ENCODE measurements around the gene SCLY.

The SCLY gene

GRCh38 chr2:238077292-238077691 is 16.5 kb downstream of the SCLY start:
- peak; percentile 47 for DNase-seq

- DNase-seq: no peak
Measured at GRCh38 chr2:238079874-238080327, 19.1 kb downstream of the SCLY start.

- no peak for DNase-seq
Measured at GRCh38 chr2:238080518-238080917, 19.7 kb downstream of the SCLY start.

GRCh38 chr2:238081150-238081549 is 20.3 kb downstream of the SCLY start:
- no peak for DNase-seq

- DNase-seq: no peak
Measured at GRCh38 chr2:238081561-238081960, 20.8 kb downstream of the SCLY start.

DNA sequence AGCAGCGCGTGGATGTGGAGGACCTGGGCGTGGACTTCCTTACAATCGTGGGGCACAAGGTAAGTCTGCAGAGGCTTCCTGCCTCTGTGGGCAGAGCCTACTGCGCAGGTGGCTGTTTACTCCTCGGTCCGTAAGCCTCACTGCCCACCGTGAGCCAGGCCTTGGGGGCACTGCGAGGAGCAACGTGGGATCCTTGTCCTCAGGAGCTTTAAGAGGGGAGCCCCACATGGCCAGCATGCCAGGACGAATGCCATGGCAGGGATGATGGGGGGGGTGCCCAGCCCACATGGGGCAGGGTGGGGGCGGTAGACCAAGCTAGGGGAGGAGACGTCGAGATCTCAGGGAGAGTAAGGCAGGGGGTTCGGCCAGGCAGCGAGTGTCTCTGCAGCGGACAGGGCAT is 21.4 kb downstream of the SCLY start:
- no peak for DNase-seq

GRCh38 chr2:238082827-238083226 is 22.0 kb downstream of the SCLY start:
- DNase-seq: no peak

DNA sequence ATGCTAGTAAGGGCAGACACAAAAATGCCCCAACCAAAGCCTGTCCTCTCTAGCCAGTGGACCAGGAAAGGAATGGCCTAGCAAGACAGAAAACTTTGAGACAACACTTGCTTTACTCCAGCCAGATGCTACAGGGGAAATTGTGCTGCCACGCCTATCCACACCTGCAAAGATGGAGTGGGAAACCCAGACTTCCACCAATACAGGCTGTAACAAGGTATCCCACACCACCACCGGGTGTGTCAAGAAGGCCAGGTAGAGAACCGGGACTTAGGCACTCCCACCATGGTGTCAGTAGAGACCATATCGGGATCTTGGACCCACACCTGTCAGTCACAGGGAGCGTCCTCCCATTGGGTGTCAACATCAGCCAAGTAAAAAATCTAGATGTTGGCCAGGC is 23.1 kb downstream of the SCLY start:
- no peak for DNase-seq

DNA sequence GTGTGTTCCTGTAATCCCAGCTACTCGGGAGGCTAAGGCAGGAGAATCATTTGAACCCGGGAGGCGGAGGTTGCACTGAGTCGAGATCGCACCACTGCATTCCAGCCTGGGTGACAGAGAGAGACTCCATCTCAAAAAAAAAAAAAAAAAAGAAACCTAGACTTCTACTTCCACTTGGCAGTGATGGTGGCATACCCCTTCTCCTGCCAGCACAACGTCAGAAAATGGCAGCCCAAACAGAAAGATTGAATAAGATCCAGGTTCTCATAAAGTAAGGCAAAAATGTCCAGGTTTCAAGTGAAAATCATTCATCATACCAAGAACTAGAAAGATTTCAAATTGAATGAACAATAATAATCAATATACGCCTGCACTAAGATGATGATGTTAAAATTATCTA is 24.0 kb downstream of the SCLY start:
- no peak for DNase-seq

- DNase-seq: no peak
Measured at GRCh38 chr2:238085899-238086298, 25.1 kb downstream of the SCLY start.

GRCh38 chr2:238087211-238087610 is 26.4 kb downstream of the SCLY start:
- no peak for DNase-seq

GRCh38 chr2:238090887-238091286 is 30.1 kb downstream of the SCLY start:
- no peak for DNase-seq

GRCh38 chr2:238091436-238092060 is 30.7 kb downstream of the SCLY start:
- DNase-seq: no peak

- no peak for DNase-seq
Measured at GRCh38 chr2:238092486-238093035, 31.8 kb downstream of the SCLY start.

GRCh38 chr2:238093181-238094140 is 32.7 kb downstream of the SCLY start:
- no peak for DNase-seq

- DNase-seq: no peak
Measured at GRCh38 chr2:238094438-238095022, 33.7 kb downstream of the SCLY start.

DNA sequence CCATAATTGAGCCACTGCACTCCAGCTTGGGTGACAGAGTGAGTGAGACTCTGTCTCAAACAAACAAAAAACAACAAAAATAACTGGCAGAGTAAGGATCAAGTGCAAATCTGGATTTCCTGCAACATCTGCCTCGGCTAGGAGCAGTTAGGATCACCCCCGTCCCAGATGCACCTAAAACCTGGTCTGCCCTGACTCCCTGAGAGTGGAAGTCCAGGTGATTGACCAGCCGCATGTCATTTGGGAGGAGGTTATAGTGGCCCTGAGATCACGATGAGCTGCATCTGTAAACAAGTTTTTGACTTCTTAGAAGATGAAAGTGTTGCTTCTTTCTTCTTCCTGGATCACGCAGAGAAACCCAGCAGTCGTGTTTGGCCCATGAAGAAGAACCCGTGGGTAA is 34.3 kb downstream of the SCLY start:
- no peak for DNase-seq

GRCh38 chr2:238096311-238097011 is 35.7 kb downstream of the SCLY start:
- DNase-seq: no peak

DNA sequence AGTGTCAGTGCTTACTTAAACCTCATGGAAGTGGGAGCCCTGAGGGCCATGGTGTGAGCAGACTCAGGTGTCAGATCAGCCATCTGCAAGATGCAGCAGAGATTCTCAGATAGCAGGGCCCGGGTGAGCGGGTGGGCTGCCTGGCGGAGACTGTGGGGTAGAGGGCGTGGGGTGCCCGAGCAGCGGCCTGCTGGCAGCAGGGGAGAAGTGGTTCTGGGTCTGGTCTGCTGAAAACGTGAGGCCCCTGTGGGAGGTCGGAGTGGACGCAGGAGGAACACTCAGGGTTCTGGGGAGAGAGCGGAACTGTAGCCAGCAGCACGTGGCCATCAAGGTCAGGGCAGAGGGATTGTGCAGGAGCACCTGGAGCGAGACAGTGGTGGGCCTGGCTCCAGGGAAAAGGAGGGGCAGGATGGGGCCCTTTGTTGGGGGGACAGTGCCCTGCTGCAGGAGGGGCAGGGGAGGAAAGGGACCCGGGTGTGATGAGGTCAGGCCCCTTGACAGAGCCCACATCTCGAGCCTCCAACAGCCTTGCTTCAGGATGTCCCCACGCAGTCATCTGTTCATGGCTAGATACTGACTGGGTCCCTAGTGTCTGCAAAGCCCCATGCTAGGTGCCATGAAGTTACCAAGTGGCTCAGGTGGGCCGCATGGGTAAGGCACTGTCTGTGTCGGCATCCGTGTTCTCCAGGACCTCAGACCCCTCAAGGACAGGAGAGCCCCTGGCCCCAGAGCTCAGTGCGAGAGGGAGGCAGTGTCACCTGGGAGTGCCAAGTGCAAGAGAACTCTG is 36.6 kb downstream of the SCLY start:
- DNase-seq: no peak

DNA sequence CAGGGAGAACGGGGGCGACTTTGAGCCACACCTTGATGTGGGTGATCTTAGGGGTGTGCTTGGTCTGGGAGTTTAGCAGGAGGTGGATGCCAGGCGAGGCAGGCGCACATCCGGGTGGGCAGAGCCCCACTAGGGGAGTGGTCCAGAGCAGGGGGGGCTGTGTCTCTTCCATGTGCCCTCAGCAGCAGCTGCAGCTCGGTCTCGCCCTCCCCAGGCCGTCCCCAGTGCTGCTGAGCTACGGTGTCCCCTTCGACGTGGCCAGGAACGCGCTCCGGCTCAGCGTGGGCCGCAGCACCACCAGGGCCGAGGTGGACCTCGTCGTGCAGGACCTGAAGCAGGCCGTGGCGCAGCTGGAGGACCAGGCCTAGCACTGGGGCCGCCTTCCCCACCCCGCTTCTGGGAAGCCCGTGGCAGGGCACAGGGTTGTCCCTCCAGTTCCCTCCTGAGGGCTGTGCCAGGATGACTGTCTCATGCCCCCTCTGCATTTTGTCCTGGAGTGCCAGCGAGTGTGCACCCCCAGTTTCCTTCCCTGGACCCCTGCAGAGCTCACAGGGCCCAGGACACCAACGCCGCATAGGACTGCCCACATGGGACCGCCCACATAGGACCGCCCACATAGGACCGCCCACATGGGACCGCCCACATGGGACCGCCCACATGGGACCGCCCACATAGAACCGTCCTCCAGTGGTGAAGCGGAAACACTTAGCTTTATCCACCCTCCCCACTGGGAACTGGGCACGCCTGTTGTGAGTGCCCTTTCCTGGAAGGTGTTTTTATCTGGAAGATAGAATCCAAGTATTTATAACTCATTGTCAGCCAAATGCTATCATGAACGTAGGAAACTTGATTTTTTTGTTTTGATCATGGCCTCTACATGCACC is 37.4 kb downstream of the SCLY start:
- DNase-seq: peak; percentile 31
